H9 (cell line): ENCODE data around the gene ACP1. TPM values are rescaled to one million over a fixed set of nuclear protein-coding genes. Genes with fewer than 3 reads are reported as not detected.

Experiments
- DNase-seq: peaks from one replicate; pipeline ENCODE4 v3.0.0-alpha.2; 2017
- H2AFZ ChIP-seq: one replicate; pipeline ENCODE4 v1.6.1; 2013; ENCODE audit warnings: mild to moderate bottlenecking, low read length, control low read depth, moderate library complexity
- H2AK5ac ChIP-seq: 2 replicates; pipeline ENCODE4 v1.6.1; 2013; ENCODE audit warnings: low read length, control low read depth, mixed read lengths; ENCODE audit not compliant: insufficient read length
- H2BK120ac ChIP-seq: one replicate; pipeline ENCODE4 v1.6.1; 2013; ENCODE audit warnings: low read depth, mild to moderate bottlenecking, low read length, control low read depth, inconsistent platforms; ENCODE audit not compliant: poor library complexity, severe bottlenecking
- H2BK12ac ChIP-seq: 2 replicates; pipeline ENCODE4 v1.6.1; 2013; ENCODE audit warnings: low read length, control low read depth, mixed read lengths, low read depth; ENCODE audit not compliant: insufficient read length
- H2BK15ac ChIP-seq: 2 replicates; pipeline ENCODE4 v1.6.1; 2013; ENCODE audit warnings: low read depth, low read length, control low read depth
- H2BK20ac ChIP-seq: one replicate; pipeline ENCODE4 v1.6.1; 2013; ENCODE audit warnings: low read depth, mild to moderate bottlenecking, low read length, control low read depth, inconsistent platforms; ENCODE audit not compliant: poor library complexity, severe bottlenecking
- H2BK5ac ChIP-seq: 2 replicates; pipeline ENCODE4 v1.6.1; 2013; ENCODE audit warnings: low read length, control low read depth, mixed read lengths; ENCODE audit not compliant: insufficient read length
- H3K14ac ChIP-seq: 2 replicates; pipeline ENCODE4 v1.6.1; 2013; ENCODE audit warnings: low read length, control low read depth; ENCODE audit not compliant: insufficient read depth
- H3K18ac ChIP-seq: 2 replicates; pipeline ENCODE4 v1.6.1; 2013; ENCODE audit warnings: low read depth, mild to moderate bottlenecking, mixed read lengths, low read length, control low read depth; ENCODE audit not compliant: insufficient read length
- H3K23ac ChIP-seq: 2 replicates; pipeline ENCODE4 v1.6.1; 2013; ENCODE audit warnings: low read length, control low read depth, mixed read lengths, low read depth; ENCODE audit not compliant: insufficient read length
- H3K23me2 ChIP-seq: 2 replicates; pipeline ENCODE4 v1.6.1; 2013; ENCODE audit warnings: low read depth, mild to moderate bottlenecking, mixed read lengths, low read length, control low read depth; ENCODE audit not compliant: insufficient read length, poor library complexity, severe bottlenecking
- H3K27ac ChIP-seq: 2 replicates; pipeline ENCODE4 v1.5.1; 2013; ENCODE audit warnings: low read length, control low read depth, mixed read lengths, low read depth; ENCODE audit not compliant: insufficient read length
- H3K27me3 ChIP-seq: 2 replicates; pipeline ENCODE4 v1.6.1; 2013; ENCODE audit warnings: low read length, control low read depth, inconsistent platforms; ENCODE audit not compliant: insufficient read depth
- H3K4ac ChIP-seq: 2 replicates; pipeline ENCODE4 v1.6.1; 2013; ENCODE audit warnings: low read depth, mild to moderate bottlenecking, control low read depth, inconsistent platforms, low read length, moderate library complexity
- H3K4me1 ChIP-seq: 2 replicates; pipeline ENCODE4 v1.6.1; 2013; ENCODE audit warnings: low read length, control low read depth, inconsistent platforms; ENCODE audit not compliant: insufficient read depth
- H3K4me2 ChIP-seq: 2 replicates; pipeline ENCODE4 v1.6.1; 2013; ENCODE audit warnings: low read length, control low read depth, mixed read lengths; ENCODE audit not compliant: insufficient read length, insufficient read depth
- H3K56ac ChIP-seq: 2 replicates; pipeline ENCODE4 v1.6.1; 2013; ENCODE audit warnings: low read depth, mild to moderate bottlenecking, mixed read lengths, low read length, control low read depth; ENCODE audit not compliant: insufficient read length
- H3K79me1 ChIP-seq: 2 replicates; pipeline ENCODE4 v1.6.1; 2013; ENCODE audit warnings: low read depth, mild to moderate bottlenecking, moderate library complexity, low read length, control low read depth, inconsistent platforms; ENCODE audit not compliant: insufficient read depth, poor library complexity, severe bottlenecking
- H3K79me2 ChIP-seq: 2 replicates; pipeline ENCODE4 v1.6.1; 2013; ENCODE audit warnings: low read length, control low read depth, inconsistent platforms; ENCODE audit not compliant: insufficient read depth
- H3K9ac ChIP-seq: 2 replicates; pipeline ENCODE4 v1.6.1; 2013; ENCODE audit warnings: low read length, control low read depth, mixed read lengths; ENCODE audit not compliant: insufficient read length; ENCODE audit errors: extremely low read depth
- H3K9me3 ChIP-seq: one replicate; pipeline ENCODE4 v1.6.1; 2013; ENCODE audit warnings: low read depth, low read length, inconsistent platforms; ENCODE audit not compliant: control insufficient read depth
- H3T11ph ChIP-seq: one replicate; pipeline ENCODE4 v1.6.1; 2013; ENCODE audit warnings: mild to moderate bottlenecking, low read length, control low read depth, inconsistent platforms
- H4K20me1 ChIP-seq: one replicate; pipeline ENCODE4 v1.6.1; 2013; ENCODE audit not compliant: control insufficient read depth, insufficient read length, insufficient read depth
- H4K5ac ChIP-seq: 2 replicates; pipeline ENCODE4 v1.6.1; 2013; ENCODE audit warnings: low read depth, mild to moderate bottlenecking, mixed read lengths, low read length, control low read depth; ENCODE audit not compliant: insufficient read length
- H4K8ac ChIP-seq: replicated peaks from 2 replicates; pipeline ENCODE4 v1.6.1; 2013; ENCODE audit warnings: low read length, control low read depth, mixed read lengths, low read depth; ENCODE audit not compliant: insufficient read length
- H4K91ac ChIP-seq: 2 replicates; pipeline ENCODE4 v1.6.1; 2013; ENCODE audit warnings: low read depth, mild to moderate bottlenecking, moderate library complexity, mixed read lengths, low read length, control low read depth; ENCODE audit not compliant: insufficient read length
- H3K27ac Mint-ChIP-seq, 3 experiments: 2 replicates in 2 of 3; 3 replicates in 1 of 3; pipeline ENCODE4 v1.8.0; 2020 to 2021; ENCODE audit warnings: mixed read lengths in 3 of 3, mild to moderate bottlenecking in 1 of 3, moderate library complexity in 1 of 3
- H3K27me3 Mint-ChIP-seq: 2 replicates; pipeline ENCODE4 v1.8.0; 2021; ENCODE audit warnings: low read depth, mild to moderate bottlenecking, moderate library complexity, mixed read lengths
- H3K36me3 Mint-ChIP-seq, 3 experiments: 2 replicates in 2 of 3; 3 replicates in 1 of 3; pipeline ENCODE4 v1.8.0; 2020 to 2021; ENCODE audit warnings: low read depth in 3 of 3, mixed read lengths in 3 of 3; ENCODE audit not compliant: insufficient read depth in 1 of 3
- H3K4me1 Mint-ChIP-seq, 2 experiments: 2 replicates each; pipeline ENCODE4 v1.8.0; 2020; ENCODE audit warnings: mixed read lengths in 2 of 2
- H3K4me3 Mint-ChIP-seq, 2 experiments: 2 replicates in 1 of 2; 3 replicates in 1 of 2; pipeline ENCODE4 v1.8.0; 2020 to 2021; ENCODE audit warnings: mild to moderate bottlenecking in 2 of 2, mixed read lengths in 2 of 2, moderate library complexity in 1 of 2
- H3K9me3 Mint-ChIP-seq, 2 experiments: 2 replicates in 1 of 2; 3 replicates in 1 of 2; pipeline ENCODE4 v1.8.0; 2020; ENCODE audit warnings: mild to moderate bottlenecking in 2 of 2, mixed read lengths in 2 of 2, moderate library complexity in 1 of 2
- CTCF ChIP-seq: fragments of 200-600 bp; sonication (generic); conservative IDR thresholded peaks from 3 replicates; pipeline ENCODE4 v1.8.0; 2021; ENCODE audit warnings: antibody characterized with exemption, mild to moderate bottlenecking
- WGBS: extraction: QIAGEN DNeasy Blood & Tissue Kit; methylation state at CpG from one replicate; pipeline ENCODE4 v1.1.7; 2013; ENCODE audit warnings: missing lambda C conversion rate, low lambda C conversion rate, mixed read lengths; ENCODE audit not compliant: insufficient read length; ENCODE audit errors: extremely low coverage; 5-methylcytosine and 5-hydroxymethylcytosine counted together
- total RNA-seq: library from RNA; stranded (reverse); gene quantifications from 2 replicates; pipeline ENCODE4 v1.2.1, GENCODE V29; 2021

The ACP1 gene
- total RNA-seq, 1 experiment from 2014 or later: 143 TPM

- Histone ChIP-seq H3K79me1 (peaks cover 20% of the 10 kb centered on the region), H3K27me3 (no peaks in the 10 kb centered on the region), H4K5ac (no peak overlapping the region), H3K56ac (no peak overlapping the region), H3K27ac (no peak overlapping the region), H4K91ac (no peak overlapping the region), H2AK5ac (no peak overlapping the region), H4K20me1 (peaks cover 3% of the 10 kb centered on the region), H3K9me3 (no peaks in the 10 kb centered on the region), H2BK15ac (no peak overlapping the region), H2BK120ac (no peak overlapping the region), H3K4ac (no peak overlapping the region), H3K23me2 (no peaks in the 10 kb centered on the region), H3K4me1 (no peaks in the 10 kb centered on the region), H3K9ac (no peak overlapping the region), H2AFZ (no peak overlapping the region), H3K23ac (no peak overlapping the region), H4K8ac (no peak overlapping the region), H3K4me2 (no peak overlapping the region), H3K18ac (no peak overlapping the region), H3T11ph (no peak overlapping the region), H3K79me2 (peaks cover 29% of the 10 kb centered on the region; the same call in 1 of the 2 replicates), H2BK20ac (no peak overlapping the region), H2BK12ac (no peak overlapping the region), H3K14ac (no peak overlapping the region), H2BK5ac (no peak overlapping the region)
- H3K27ac Mint-ChIP-seq: no peak overlapping the region; a peak in 1 of 7 replicates
- H3K4me3 Mint-ChIP-seq: no peak overlapping the region
- no peaks in the 10 kb centered on the region for H3K27me3 Mint-ChIP-seq
- H3K9me3 Mint-ChIP-seq: no peaks in the 10 kb centered on the region
- peaks cover 25 to 69% (median 57%) of the 10 kb centered on the region in 3 experiments for H3K36me3 Mint-ChIP-seq
- H3K4me1 Mint-ChIP-seq: peaks cover 0 to 3% of the 10 kb centered on the region in 2 experiments; a peak in 1 of 4 replicates
- no peak for DNase-seq
- TF ChIP-seq CTCF: peak; percentile 48; the same call in 2 of the 3 replicates
- no CpG with 5 or more reads among the region's 3 CpGs for WGBS
These were observed 9.8 kb downstream of the ACP1 start for GRCh38 chr2:274503-274902.
